H1 (cell line): ENCODE data around the gene MAPKAP1. TPM values are rescaled to one million over a fixed set of nuclear protein-coding genes. Genes with fewer than 3 reads are reported as not detected.

Experiments used
- CTCF ChIA-PET: fragments of 300-600 bp; sonication (Branson Sonifier 250); formaldehyde crosslinking; loops from one replicate; lab custom pipeline; 2021; ENCODE audit not compliant: partially characterized antibody; lab: Charles Lee
- POLR2A ChIA-PET: fragments of 300-600 bp; sonication (Branson Sonifier 250); formaldehyde crosslinking; loops from one replicate; lab custom pipeline; 2021; ENCODE audit warnings: inconsistent platforms; ENCODE audit not compliant: partially characterized antibody; lab: Charles Lee
- DNase-seq, 2 experiments: peaks; one replicate each; pipeline versions ENCODE4 v3.0.0 to v3.0.0-alpha.2; 2010 to 2022; ENCODE audit warnings: low spot score in 2 of 2, low read depth in 1 of 2, mixed read lengths in 1 of 2
- FAIRE-seq: peaks from 2 replicates; lab custom pipeline; 2011; peaks lifted over from hg19 to GRCh38; lab: Jason Lieb, UNC
- H2AFZ ChIP-seq: 2 replicates; pipeline ENCODE4 v1.8.1; 2012; ENCODE audit warnings: low read length, inconsistent platforms
- H2AK5ac ChIP-seq: 2 replicates; pipeline ENCODE4 v1.6.1; 2013; ENCODE audit warnings: low read depth, low read length
- H2BK120ac ChIP-seq: replicated peaks from 2 replicates; pipeline ENCODE3; 2013; ENCODE audit warnings: low read depth, low read length, inconsistent platforms
- H2BK12ac ChIP-seq: 2 replicates; pipeline ENCODE4 v1.6.1; 2013; ENCODE audit warnings: low read depth, low read length
- H2BK15ac ChIP-seq: 2 replicates; pipeline ENCODE4 v1.6.1; 2013; ENCODE audit warnings: low read length
- H2BK20ac ChIP-seq: 2 replicates; pipeline ENCODE4 v1.6.1; 2013; ENCODE audit warnings: low read length
- H2BK5ac ChIP-seq: 2 replicates; pipeline ENCODE4 v1.6.1; 2013; ENCODE audit warnings: low read depth, low read length
- H3K14ac ChIP-seq: 2 replicates; pipeline ENCODE4 v1.6.1; 2013; ENCODE audit warnings: inconsistent platforms; ENCODE audit not compliant: insufficient read length
- H3K18ac ChIP-seq: 2 replicates; pipeline ENCODE4 v1.6.1; 2013; ENCODE audit warnings: low read length; ENCODE audit errors: extremely low read depth
- H3K23ac ChIP-seq: 2 replicates; pipeline ENCODE4 v1.6.1; 2013; ENCODE audit warnings: inconsistent platforms; ENCODE audit not compliant: insufficient read length
- H3K23me2 ChIP-seq: 2 replicates; pipeline ENCODE4 v1.6.1; 2013; ENCODE audit warnings: low read depth, low read length
- H3K27ac ChIP-seq: 2 replicates; pipeline ENCODE4 v1.6.1; 2011; ENCODE audit warnings: low read depth, low read length, inconsistent platforms
- H3K27me3 ChIP-seq, 4 experiments: replicated peaks in 1 of 4; 1 replicate in 1 of 4; 2 replicates in 3 of 4; pipeline versions ENCODE4 v1.6.1 to v1.8.1; 2011 to 2013; ENCODE audit warnings: low read length in 3 of 4, mild to moderate bottlenecking in 3 of 4, inconsistent platforms in 2 of 4, mixed read lengths in 2 of 4, moderate library complexity in 1 of 4; ENCODE audit not compliant: control insufficient read depth in 3 of 4, insufficient read depth in 3 of 4; ENCODE audit errors: extremely low read depth in 1 of 4
- H3K36me3 ChIP-seq, 4 experiments: 2 replicates each; pipeline versions ENCODE4 v1.6.1 to v1.8.1; 2011 to 2013; ENCODE audit warnings: mild to moderate bottlenecking in 4 of 4, low read length in 3 of 4, moderate library complexity in 2 of 4, control low read depth in 1 of 4, inconsistent platforms in 1 of 4; ENCODE audit not compliant: insufficient read depth in 4 of 4, control insufficient read depth in 2 of 4
- H3K4ac ChIP-seq: replicated peaks from 2 replicates; pipeline ENCODE3; 2013; ENCODE audit warnings: low read length, low read depth, mixed read lengths, inconsistent platforms; ENCODE audit not compliant: insufficient read length
- H3K4me1 ChIP-seq, 4 experiments: replicated peaks in 1 of 4; 1 replicate in 1 of 4; 2 replicates in 3 of 4; pipeline versions ENCODE4 v1.6.1 to v1.8.1; 2011 to 2013; ENCODE audit warnings: low read length in 3 of 4, inconsistent platforms in 2 of 4, mixed read lengths in 1 of 4; ENCODE audit not compliant: insufficient read depth in 4 of 4, control insufficient read depth in 3 of 4
- H3K4me2 ChIP-seq, 2 experiments: 2 replicates each; pipeline versions ENCODE4 v1.6.1 to v1.8.1; 2011 to 2013; ENCODE audit warnings: low read depth in 2 of 2, low read length in 2 of 2, control low read depth in 1 of 2, inconsistent platforms in 1 of 2, mild to moderate bottlenecking in 1 of 2; ENCODE audit not compliant: insufficient read depth in 1 of 2
- H3K4me3 ChIP-seq, 4 experiments: fragments of 200-600, 300-600 bp in 1 of 4; sonication (generic), shearing (Covaris generic), sonication (Bioruptor Twin) in 1 of 4; 2 replicates each; pipeline versions ENCODE4 v1.5.1 to v1.8.1; 2011 to 2016; ENCODE audit warnings: low read length in 4 of 4, low read depth in 3 of 4, control low read depth in 2 of 4, inconsistent platforms in 2 of 4, mild to moderate bottlenecking in 2 of 4, mixed read lengths in 1 of 4, moderate library complexity in 1 of 4; ENCODE audit not compliant: insufficient read depth in 2 of 4; ENCODE audit errors: extremely low read depth in 1 of 4
- H3K56ac ChIP-seq: replicated peaks from 2 replicates; pipeline ENCODE3; 2013; ENCODE audit warnings: low read depth, mild to moderate bottlenecking, mixed read lengths, low read length, inconsistent platforms; ENCODE audit not compliant: insufficient read length
- H3K79me1 ChIP-seq: 2 replicates; pipeline ENCODE4 v1.6.1; 2013; ENCODE audit warnings: low read depth, low read length, control low read depth
- H3K79me2 ChIP-seq, 2 experiments: 2 replicates each; pipeline versions ENCODE4 v1.6.1 to v1.8.1; 2012 to 2013; ENCODE audit warnings: low read length in 2 of 2, mild to moderate bottlenecking in 2 of 2, inconsistent platforms in 1 of 2; ENCODE audit not compliant: insufficient read depth in 2 of 2, control insufficient read depth in 1 of 2
- H3K9ac ChIP-seq, 4 experiments: replicated peaks in 1 of 4; 1 replicate in 1 of 4; 2 replicates in 3 of 4; pipeline versions ENCODE4 v1.6.1 to v1.8.1; 2011 to 2013; ENCODE audit warnings: low read depth in 3 of 4, low read length in 3 of 4, control low read depth in 2 of 4, mild to moderate bottlenecking in 2 of 4, moderate library complexity in 2 of 4, inconsistent platforms in 1 of 4; ENCODE audit errors: extremely low read depth in 1 of 4
- H3K9me3 ChIP-seq, 2 experiments: 2 replicates each; pipeline versions ENCODE4 v1.6.1 to v1.8.1; 2012 to 2013; ENCODE audit warnings: mild to moderate bottlenecking in 2 of 2, moderate library complexity in 2 of 2, control low read depth in 1 of 2, inconsistent platforms in 1 of 2, low read depth in 1 of 2, low read length in 1 of 2, mixed read lengths in 1 of 2; ENCODE audit not compliant: insufficient read depth in 2 of 2
- H4K20me1 ChIP-seq, 2 experiments: replicated peaks in 1 of 2; 2 replicates each; pipeline versions ENCODE3 to v1.8.1; 2011 to 2013; ENCODE audit warnings: inconsistent platforms in 2 of 2, low read length in 2 of 2, mild to moderate bottlenecking in 1 of 2; ENCODE audit not compliant: insufficient read depth in 2 of 2, control insufficient read depth in 1 of 2
- H4K5ac ChIP-seq: 2 replicates; pipeline ENCODE4 v1.6.1; 2013; ENCODE audit warnings: low read length, low read depth, mixed read lengths, inconsistent platforms; ENCODE audit not compliant: insufficient read length
- H4K8ac ChIP-seq: 2 replicates; pipeline ENCODE4 v1.8.0; 2013; ENCODE audit warnings: mild to moderate bottlenecking, moderate library complexity, low read length, inconsistent platforms; ENCODE audit not compliant: insufficient read depth; ENCODE audit errors: extremely low read depth
- H4K91ac ChIP-seq: replicated peaks from 2 replicates; pipeline ENCODE3; 2013; ENCODE audit warnings: low read length, mixed read lengths, inconsistent platforms; ENCODE audit not compliant: insufficient read length
- BACH1 ChIP-seq: IDR thresholded peaks from 2 replicates; pipeline ENCODE4 v1.6.1; 2012; ENCODE audit warnings: low read length, improper control_type of control experiment
- CHD2 ChIP-seq: IDR thresholded peaks from 2 replicates; pipeline ENCODE4 v1.6.1; 2012; ENCODE audit warnings: low read length, improper control_type of control experiment
- JUND ChIP-seq: IDR thresholded peaks from 2 replicates; pipeline ENCODE4 v1.6.1; 2011; ENCODE audit warnings: mild to moderate bottlenecking, improper control_type of control experiment, low read length
- SIN3A ChIP-seq, 2 experiments: IDR thresholded peaks in 1 of 2; conservative IDR thresholded peaks in 1 of 2; 2 replicates each; pipeline ENCODE4 v1.6.1; 2011 to 2012; ENCODE audit warnings: low read length in 2 of 2, improper control_type of control experiment in 1 of 2, low read depth in 1 of 2, mild to moderate bottlenecking in 1 of 2
- whole genome bisulfite sequencing, 2 experiments: shearing (Covaris generic) in 1 of 2; methylation state at CpG; one replicate each; pipeline versions ENCODE4 v1.1.6 to v1.1.7; 2013 to 2015; ENCODE audit warnings: low lambda C conversion rate in 2 of 2, mixed read lengths in 2 of 2, inconsistent platforms in 1 of 2, low coverage in 1 of 2, missing lambda C conversion rate in 1 of 2; ENCODE audit not compliant: insufficient replicate concordance in 2 of 2, insufficient coverage in 1 of 2, insufficient read length in 1 of 2; ENCODE audit errors: extremely low coverage in 1 of 2, missing lambda C conversion rate in 1 of 2; 5-methylcytosine and 5-hydroxymethylcytosine counted together
- polyA plus RNA-seq, 7 experiments: library from polyadenylated mRNA; depleted of rRNA in 3 of 7; stranded (reverse) in 5 of 7; unstranded in 2 of 7; fragments of >200 nt in 5 of 7; fragments of 200-250 nt in 2 of 7; gene quantifications; 1 replicate in 5 of 7; 2 replicates in 1 of 7; 4 replicates in 1 of 7; pipeline versions ENCODE4 v1.2.1 to v1.2.3, GENCODE V29; 2011 to 2013; ENCODE audit warnings: missing spikeins in 2 of 7, mixed read lengths in 2 of 7
- total RNA-seq: library from RNA; stranded (reverse); fragmentation: NEBNext Ultra II Directional; extraction: Animal tissue kit (Norgen Biotek cat#: 25700); gene quantifications from 2 replicates; pipeline ENCODE4 v1.2.1, GENCODE V29; 2021

Gene MAPKAP1
- total and polyA plus RNA-seq, 2 of the 8 experiments (the other 6 are each of a cell fraction or from before 2014, with no cell fraction given): 79.2 to 140 TPM

- Histone ChIP-seq H3K4me2 (no peak overlapping the region), H4K8ac (no peak overlapping the region), H3K79me1 (peaks cover 3% of the 10 kb centered on the region; the same call in 1 of the 2 replicates), H2BK120ac (no peak overlapping the region), H2AK5ac (no peak overlapping the region), H3K18ac (no peak overlapping the region), H3K4me1 (peaks cover 0 to 6% (median 2%) of the 10 kb centered on the region in 4 experiments; a peak in 3 of 7 replicates), H2BK15ac (no peak overlapping the region), H2BK5ac (peak overlapping the region; percentile 55; the same call in 1 of the 2 replicates), H2BK12ac (no peak overlapping the region), H2AFZ (no peak overlapping the region), H3K79me2 (peaks cover 0 to 51% of the 10 kb centered on the region in 2 experiments; a peak in 3 of 4 replicates), H3K36me3 (no peaks in the 10 kb centered on the region; a peak in 1 of 8 replicates), H3K4ac (no peak overlapping the region), H3K23me2 (no peaks in the 10 kb centered on the region), H4K20me1 (peaks cover 0 to 4% of the 10 kb centered on the region in 2 experiments), H2BK20ac (no peak overlapping the region), H3K27me3 (no peaks in the 10 kb centered on the region), H3K9me3 (no peaks in the 10 kb centered on the region), H4K91ac (no peak overlapping the region), H3K4me3 (no peak overlapping the region), H4K5ac (no peak overlapping the region), H3K27ac (no peak overlapping the region), H3K23ac (no peak overlapping the region), H3K9ac (no peak overlapping the region), H3K14ac (no peak overlapping the region), H3K56ac (no peak overlapping the region)
- POLR2A ChIA-PET: no interaction called here
- WGBS, 2 experiments: 96% methylated on average over 7 of the region's 7 CpGs; no CpG with 5 or more reads in 1 of the 2 experiments
- CTCF ChIA-PET: no interaction called here
- no peak for DNase-seq
- FAIRE-seq: no peak
- TF ChIP-seq SIN3A (conservative IDR thresholded peaks at IDR 0.05 in 1 of 2, IDR thresholded peaks at IDR 0.05 in 1 of 2; ENCODE audit: low read depth in 1 of 2, low read length in 2 of 2) (no peak), CHD2 (no peak), JUND (no peak), BACH1 (no peak)
Observed at GRCh38 chr9:125638239-125639045, 68.6 kb downstream of the MAPKAP1 start.
